Measurements from ENCODE around the gene CARHSP1.
"Not testable (repeated sequence)": the region's sequence is repeated elsewhere in the genome, so short reads cannot be mapped to it uniquely, and the experiment has no call there.

Gene CARHSP1

DNA sequence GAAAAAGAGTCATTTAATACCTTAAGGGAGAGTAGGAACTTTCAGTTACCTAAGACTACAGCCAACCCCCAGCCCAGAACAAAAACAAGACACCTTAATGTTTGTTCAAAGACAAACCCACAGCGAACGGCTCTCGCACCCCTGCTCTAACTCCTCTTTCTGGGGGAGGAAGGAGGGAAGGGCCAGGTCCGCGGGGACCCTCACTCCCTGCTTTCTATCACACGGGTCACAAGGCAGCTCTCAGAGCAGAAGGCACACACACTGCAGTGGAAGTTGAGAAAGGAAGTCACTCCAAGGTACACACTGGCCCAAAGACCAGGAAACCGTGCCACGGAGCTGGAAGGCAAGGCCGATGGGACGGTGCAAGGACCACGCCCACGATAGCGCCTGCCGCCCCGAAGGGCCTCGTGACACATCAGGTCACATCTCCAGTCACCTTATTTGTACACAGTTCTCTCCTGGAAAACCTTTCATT is 23.3 kb upstream of the CARHSP1 start:
- DNase-seq: no peak

DNA sequence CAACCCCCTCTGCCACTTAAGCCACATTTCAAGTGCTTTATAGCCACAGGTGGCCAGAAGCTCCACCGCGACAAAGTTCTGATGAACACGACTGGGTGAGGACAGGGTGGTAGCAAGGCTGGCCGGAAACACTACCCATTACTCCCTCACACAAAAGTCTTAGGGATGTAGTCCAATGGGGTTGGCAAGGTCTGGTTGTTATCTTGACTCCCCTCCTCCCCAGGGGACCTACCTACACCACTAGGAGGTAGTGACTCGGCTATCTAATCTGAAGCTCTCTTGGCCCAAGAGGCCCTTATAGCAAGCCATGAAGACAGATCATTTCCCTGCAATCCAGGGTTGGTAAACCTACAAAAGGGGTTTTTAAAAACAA is 21.7 kb upstream of the CARHSP1 start:
- DNase-seq: no peak

- DNase-seq: no peak
These were observed 21.2 kb upstream of the CARHSP1 start for GRCh38 chr16:8889893-8890548.

DNA sequence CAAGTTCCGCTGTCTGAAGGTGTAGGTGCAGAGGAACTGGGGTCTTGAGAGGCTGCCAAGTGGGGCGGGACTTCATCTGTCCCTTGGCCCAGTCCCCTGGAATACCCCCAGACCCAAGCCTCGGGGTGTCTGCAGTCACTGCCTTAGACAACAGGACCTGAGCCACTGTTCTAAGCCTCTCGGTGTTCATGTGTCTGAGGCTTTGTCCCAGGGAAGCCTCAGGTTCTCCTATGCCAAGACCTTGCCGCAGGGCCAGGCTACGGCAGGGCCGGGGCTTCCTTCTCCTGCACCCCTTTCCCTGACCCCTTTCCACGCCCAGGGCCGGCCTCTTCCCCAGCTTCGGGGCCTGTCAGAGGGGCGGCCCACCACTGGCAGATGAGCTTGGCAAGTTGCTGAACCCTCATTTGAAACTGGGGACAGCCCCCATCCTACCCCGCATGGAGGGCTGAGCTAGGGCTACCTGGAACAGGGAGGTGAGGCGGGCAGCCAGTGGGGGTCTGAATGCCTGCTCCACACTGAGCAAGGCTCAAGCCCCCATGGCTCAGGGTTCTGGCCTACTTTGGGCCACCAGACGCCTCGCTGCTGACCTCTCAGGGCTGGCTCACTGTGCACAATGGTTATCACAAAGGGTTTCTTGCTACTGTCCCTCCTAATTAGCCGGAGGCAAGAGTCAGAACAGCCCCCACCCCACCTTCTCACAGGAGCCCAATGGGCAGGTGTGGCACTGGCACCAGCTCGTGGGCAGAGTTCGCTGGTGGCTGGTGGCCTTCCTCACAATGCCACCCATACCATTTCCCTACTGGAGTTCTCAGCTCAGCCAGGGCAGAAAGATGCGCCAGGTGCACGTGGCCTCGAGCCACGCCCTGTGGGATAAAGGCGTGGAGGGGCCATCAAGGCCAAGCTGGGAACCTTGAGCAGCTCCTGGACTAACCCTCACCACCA is 20.4 kb upstream of the CARHSP1 start:
- no peak for DNase-seq

GRCh38 chr16:8887952-8888560 is 19.2 kb upstream of the CARHSP1 start:
- no peak for DNase-seq

- no peak for DNase-seq
These were observed 18.6 kb upstream of the CARHSP1 start for GRCh38 chr16:8887431-8887765.

DNA sequence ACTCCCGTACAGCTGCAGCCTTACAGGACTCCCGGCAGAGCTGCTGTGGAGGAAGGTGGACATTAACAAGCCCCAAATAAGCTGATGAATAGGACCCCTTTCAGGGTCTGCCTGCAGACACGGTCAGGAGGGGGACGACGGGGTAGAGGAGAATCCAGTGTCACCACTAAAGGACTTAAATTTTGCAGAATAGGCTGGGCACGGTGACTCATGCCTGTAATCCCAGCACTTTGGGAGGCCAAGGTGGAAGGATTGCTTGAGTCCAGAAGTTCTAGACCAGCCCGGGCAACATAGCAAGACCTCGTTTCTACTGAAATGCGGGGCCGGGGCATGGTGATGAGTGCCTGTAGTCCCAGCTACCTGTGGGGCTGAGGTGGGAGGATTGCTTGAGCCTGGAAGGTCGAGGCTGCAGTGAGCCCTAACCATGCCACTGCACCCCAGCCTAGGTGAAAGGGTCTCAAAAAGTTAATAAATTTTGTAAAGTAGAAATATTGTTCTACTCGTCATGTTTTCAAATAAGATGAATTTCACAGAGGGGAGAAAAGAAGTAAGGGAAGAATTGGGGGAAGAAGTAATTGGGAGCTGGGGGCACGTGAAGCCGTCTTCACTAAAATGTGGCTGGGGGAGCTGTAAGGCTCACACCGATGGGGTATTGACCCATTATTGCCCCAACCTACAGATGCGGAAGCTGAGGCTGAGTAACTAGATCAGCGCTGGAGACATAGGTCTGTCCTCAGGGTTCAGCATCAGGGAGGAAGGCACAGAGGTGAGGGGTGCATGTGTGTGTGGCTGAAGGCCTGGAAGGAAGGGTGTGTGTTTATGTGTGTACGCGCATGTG is 18.0 kb upstream of the CARHSP1 start:
- DNase-seq: no peak

GRCh38 chr16:8885674-8886592 is 17.1 kb upstream of the CARHSP1 start:
- no peak for DNase-seq

DNA sequence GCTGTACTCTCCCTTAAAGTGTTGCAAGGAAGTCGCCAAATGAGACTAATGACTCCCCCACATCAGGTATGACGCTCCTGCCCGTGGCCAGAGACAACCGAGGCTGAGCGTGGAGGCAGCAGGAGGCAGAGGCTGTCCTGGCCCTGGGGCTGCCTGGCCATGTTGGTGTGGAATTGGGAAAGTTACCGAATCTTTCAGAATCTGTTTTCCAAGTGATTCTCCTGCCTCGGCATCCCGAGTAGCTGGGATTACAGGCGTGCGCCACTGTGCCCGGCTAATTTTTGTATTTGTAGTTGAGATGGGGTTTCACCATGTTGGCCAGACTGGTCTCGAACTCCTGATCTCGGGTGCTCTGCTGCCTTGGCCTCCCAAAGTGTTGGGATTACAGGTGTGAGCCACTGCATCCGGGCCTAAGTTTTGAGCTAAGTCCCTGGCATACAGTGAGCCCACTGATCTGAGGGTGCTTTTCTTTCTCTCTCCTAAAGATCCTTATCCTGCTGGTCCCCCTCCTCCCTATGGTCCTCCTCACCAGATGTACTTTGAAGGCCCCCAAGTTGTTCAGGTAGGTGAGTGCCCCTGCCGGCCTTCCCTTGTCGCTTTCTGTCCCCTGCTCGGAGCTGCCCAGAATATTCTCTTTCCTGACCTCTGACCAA is 14.0 kb upstream of the CARHSP1 start:
- DNase-seq: no peak

GRCh38 chr16:8882041-8882617 is 13.3 kb upstream of the CARHSP1 start, which contains the start of gene LITAFD:
Gene LITAFD (plus strand): TSS chr16:8882351. CDS start chr16:8884356, 2,005 bp downstream.
- no peak for DNase-seq

- DNase-seq: no peak
These were observed 12.2 kb upstream of the CARHSP1 start for GRCh38 chr16:8880839-8881510.

GRCh38 chr16:8878523-8878911 is 9.7 kb upstream of the CARHSP1 start:
- DNase-seq: no peak

DNA sequence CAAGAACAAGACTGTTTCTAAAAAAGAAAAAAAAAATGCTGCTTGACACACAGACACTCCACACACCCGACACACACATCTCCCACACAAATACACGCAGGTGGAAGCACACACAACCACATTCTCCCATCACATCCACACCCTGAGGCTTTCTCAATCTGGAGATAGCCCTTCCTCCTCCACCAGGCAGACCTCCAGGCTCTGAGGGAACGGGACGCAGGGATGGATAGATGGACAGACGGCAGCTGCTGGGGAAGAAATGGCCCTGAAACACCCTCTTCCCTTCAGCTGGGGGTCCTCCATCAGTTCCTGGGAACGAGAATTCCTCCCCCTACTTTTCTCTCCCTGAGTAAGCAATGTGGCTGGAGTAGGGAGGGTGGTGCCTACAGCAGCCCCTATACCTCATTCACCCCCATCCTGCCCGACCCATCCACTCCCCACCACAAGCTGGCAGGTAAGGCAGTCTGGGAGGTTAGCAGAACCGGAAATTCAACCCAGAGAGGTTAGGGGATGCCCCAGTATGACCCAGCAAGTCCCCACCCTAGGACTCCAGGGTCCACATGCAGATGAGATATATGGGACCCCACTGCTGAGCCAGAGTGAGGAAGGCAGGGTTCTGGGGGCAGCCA is 9.2 kb upstream of the CARHSP1 start:
- no peak for DNase-seq

DNA sequence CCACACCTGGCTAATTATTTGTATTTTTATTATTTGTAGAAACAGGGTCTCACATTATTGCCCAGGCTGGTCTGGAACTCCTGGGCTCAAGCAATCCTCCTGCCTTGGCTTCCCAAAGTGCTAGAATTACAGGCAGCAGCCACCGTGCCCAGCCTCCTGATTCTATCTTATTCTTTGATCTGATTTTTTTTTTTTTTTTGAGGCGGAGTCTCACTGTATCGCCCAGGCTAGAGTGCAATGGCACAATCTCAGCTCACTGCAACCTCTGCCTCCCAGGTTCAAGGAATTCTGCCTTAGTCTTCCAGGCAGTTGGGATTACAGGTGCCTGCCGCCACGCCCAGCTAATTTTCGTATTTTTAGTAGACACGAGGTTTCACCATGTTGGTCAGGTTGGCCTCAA is 6.5 kb upstream of the CARHSP1 start:
- not testable (repeated sequence) for DNase-seq

DNA sequence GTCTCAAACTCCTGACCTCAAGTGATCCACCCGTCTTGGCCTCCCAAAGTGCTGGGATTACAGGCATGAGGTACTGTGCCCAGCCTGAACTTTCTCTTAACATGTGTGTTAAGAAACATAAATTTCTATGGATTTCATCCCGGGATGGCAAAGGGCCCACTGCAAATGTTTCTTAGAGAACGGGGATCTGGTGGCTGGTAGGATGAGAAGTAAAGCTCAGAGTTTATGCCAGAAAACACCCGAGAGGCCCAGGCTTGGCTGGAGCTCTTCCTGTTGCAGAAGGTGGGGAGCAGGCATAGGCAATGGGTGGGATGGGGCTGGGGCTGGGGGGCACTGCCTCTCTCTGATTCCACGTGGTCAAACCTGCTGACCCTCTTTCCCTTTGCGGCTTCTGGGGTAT is 5.6 kb upstream of the CARHSP1 start:
- DNase-seq: no peak

DNA sequence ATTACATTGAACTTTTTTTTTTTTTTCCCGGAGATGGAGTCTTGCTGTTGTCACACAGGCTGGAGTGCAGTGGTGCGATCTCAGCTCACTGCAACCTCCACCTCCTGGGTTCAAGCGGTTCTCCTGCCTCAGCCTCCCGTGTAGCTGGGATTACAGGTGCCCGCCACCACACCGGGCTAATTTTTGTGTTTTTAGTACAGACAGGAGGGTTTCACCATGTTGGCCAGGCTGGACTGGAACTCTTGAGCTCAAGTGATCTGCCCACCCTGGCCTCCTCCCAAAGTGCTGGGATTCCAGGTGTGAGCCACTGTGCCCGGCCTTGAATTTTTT is 5.0 kb upstream of the CARHSP1 start:
- not testable (repeated sequence) for DNase-seq

DNA sequence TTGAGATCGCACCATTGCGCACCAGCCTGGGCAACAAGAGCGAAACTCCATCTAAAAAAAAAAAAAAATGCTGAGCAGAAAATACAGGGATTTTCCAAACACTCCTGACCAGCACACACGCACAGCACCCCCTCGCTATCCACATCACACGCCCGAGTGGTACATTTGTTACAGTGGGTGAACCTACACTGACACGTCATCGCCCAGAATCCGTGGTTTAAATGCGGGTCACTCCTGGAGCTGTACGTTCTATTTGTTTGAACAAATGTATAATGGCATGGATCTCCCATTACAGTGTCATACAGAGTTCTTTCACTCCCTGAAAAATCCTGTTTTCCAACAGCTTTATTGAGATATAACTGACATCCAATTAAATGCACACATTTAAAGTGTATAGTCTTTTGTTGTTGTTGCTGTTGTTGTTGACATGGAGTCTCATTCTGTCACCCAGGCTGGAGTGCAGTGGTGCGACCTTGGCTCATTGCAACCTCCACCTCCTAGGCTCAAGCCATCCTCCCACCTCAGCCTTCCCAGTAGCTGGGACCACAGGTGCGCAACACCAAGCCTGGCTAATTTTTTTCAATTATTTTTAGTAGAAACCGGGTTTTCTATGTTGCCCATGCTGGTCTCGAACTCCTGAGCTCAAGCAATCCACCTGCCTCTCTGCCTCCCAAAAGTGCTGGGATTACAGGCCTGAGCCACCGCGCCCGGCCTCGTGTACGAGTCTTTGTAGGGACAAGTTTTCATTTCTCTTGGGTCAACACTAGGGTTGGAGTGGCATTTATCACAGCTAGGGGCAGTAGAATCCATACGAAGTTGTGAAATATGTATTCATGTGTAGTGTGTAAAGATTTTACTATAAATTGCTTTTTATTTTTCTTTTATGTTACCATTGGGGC is 4.4 kb upstream of the CARHSP1 start:
- no peak for DNase-seq

DNA sequence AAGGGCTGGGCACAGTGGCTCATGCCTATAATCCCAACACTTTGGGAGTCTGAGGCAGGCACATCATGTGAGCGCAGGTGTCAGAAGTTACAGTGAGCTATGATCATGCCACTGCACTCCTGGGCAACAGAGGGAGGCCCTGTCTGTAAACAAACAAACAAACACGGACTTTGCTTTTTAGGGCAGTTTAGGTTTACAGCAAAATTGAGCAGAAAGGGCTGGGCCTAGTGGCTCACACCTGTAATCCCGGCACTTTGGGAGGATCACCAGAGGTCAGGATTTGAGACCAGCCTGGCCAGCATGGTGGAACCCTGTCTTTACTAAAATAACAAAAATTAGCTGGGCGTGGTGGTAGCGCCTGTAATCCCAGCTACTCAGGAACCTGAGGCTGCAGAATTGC is 3.3 kb upstream of the CARHSP1 start:
- DNase-seq: no peak

- DNase-seq: not testable (repeated sequence)
These were observed 1.1 kb upstream of the CARHSP1 start for GRCh38 chr16:8869988-8870241.

All from activated CD4-positive, CD25-positive, alpha-beta regulatory T cell treated with anti-CD3 and anti-CD28 coated beads, Interleukin-2, amount 50 U/mL, for 72 hours (primary cell).